ENCODE results near the gene EPHA3.

DNA sequence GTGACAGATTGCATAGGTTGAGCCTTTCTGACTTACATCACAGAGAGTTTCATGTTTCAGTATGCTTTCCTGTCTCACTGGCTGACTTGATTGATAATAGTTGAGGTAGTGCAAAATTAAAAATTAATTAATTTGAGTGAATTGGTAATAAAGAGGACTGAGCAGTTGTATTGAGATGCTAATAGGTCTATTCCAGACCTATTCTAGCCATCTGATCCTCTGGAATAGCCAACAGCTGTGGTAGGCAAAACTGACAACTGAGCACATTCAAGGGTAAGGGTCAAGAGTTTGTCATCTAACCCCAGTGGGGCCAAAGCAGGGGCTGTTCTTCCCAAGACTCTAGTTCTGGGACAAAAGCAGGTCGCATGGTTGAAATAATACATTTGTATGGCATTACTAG is 132.4 kb downstream of the EPHA3 start:
- TF ChIP-seq, protein P1, sequence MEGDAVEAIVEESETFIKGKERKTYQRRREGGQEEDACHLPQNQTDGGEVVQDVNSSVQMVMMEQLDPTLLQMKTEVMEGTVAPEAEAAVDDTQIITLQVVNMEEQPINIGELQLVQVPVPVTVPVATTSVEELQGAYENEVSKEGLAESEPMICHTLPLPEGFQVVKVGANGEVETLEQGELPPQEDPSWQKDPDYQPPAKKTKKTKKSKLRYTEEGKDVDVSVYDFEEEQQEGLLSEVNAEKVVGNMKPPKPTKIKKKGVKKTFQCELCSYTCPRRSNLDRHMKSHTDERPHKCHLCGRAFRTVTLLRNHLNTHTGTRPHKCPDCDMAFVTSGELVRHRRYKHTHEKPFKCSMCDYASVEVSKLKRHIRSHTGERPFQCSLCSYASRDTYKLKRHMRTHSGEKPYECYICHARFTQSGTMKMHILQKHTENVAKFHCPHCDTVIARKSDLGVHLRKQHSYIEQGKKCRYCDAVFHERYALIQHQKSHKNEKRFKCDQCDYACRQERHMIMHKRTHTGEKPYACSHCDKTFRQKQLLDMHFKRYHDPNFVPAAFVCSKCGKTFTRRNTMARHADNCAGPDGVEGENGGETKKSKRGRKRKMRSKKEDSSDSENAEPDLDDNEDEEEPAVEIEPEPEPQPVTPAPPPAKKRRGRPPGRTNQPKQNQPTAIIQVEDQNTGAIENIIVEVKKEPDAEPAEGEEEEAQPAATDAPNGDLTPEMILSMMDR (IDR thresholded peaks at IDR 0.05), result no peak
- no peak for TF ChIP-seq POLR2A (IDR thresholded peaks at IDR 0.05)
